Body of pancreas (tissue), 4 donors: ENCODE measurements around the gene ZMYM2.

Source experiments
- POLR2A ChIP-seq, 3 donors: fragments of 450-650 bp; IDR thresholded peaks; one replicate each; pipeline ENCODE4 v1.6.1; 2016; ENCODE audit warnings: antibody characterized with exemption in 3 of 3, mild to moderate bottlenecking in 2 of 3
- TF ChIP-seq, protein P1 (sequence below), 7 experiments: fragments of 450-650 bp in 4 of 7; fragments of 200-600 bp in 3 of 7; sonication (generic) in 3 of 7; IDR thresholded peaks; one replicate each; pipeline ENCODE4 v1.5.1; 2016 to 2019; ENCODE audit warnings: antibody characterized with exemption in 7 of 7

DNA sequence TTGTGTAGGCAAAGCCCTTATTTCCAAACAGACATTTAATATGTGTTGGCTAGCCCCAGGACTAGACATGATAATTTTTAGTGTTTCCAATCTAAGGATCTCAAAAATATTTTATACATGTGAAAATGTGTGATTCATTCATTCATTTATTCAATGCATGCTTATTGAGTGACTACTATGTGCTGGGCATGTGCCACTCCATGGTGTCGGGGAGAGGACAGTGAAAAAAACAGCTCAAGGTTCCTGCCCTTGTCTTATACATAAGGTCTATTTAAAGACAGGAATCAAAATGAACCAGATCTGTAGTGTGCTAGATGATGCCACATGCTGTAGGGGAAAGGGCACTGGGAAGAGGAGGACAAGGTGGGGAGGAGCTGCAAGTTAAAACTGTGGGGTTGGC lies 165.8 kb downstream of the ZMYM2 start:
- TF ChIP-seq, protein P1, sequence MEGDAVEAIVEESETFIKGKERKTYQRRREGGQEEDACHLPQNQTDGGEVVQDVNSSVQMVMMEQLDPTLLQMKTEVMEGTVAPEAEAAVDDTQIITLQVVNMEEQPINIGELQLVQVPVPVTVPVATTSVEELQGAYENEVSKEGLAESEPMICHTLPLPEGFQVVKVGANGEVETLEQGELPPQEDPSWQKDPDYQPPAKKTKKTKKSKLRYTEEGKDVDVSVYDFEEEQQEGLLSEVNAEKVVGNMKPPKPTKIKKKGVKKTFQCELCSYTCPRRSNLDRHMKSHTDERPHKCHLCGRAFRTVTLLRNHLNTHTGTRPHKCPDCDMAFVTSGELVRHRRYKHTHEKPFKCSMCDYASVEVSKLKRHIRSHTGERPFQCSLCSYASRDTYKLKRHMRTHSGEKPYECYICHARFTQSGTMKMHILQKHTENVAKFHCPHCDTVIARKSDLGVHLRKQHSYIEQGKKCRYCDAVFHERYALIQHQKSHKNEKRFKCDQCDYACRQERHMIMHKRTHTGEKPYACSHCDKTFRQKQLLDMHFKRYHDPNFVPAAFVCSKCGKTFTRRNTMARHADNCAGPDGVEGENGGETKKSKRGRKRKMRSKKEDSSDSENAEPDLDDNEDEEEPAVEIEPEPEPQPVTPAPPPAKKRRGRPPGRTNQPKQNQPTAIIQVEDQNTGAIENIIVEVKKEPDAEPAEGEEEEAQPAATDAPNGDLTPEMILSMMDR (IDR thresholded peaks at IDR 0.05) = no peak
- no peak for TF ChIP-seq POLR2A (IDR thresholded peaks at IDR 0.05)
